GM20000 (cell line): Measurements from ENCODE around the gene RNF40.
A peak's percentile ranks its signal among the peaks of the same experiment; 100 is the strongest.
"Not testable (repeated sequence)": the region's sequence is repeated elsewhere in the genome, so short reads cannot be mapped to it uniquely, and the experiment has no call there.

Experiments used
- DNase-seq: peaks from one replicate; pipeline ENCODE4 v3.0.0; 2012; ENCODE audit warnings: low spot score
- TF ChIP-seq, protein P1 (sequence below): IDR thresholded peaks from 2 replicates; pipeline ENCODE4 v1.5.1; 2012; ENCODE audit warnings: mild to moderate bottlenecking, control low read depth; ENCODE audit errors: extremely low read depth, missing control alignments

RNF40 gene

DNA sequence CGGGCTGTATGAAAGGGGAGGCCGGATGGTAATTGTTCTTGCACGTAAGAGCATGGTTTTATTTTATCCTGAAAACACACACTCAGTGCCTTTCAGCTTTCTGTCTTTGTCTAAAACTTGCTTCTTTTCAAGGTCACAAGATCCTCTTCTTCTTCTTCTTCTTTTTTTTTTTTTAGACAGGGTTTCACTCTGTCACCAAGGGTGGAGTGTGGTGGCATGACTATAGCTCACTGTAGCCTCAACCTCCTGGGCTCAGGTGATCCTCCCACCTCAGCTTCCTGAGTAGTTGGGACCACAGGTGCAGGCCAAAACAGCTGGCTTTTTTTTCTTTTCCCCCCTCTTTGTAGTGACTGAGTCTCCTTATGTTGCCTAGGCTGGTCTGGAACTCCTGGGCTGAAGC lies 40.8 kb downstream of the RNF40 start:
- TF ChIP-seq, protein P1, sequence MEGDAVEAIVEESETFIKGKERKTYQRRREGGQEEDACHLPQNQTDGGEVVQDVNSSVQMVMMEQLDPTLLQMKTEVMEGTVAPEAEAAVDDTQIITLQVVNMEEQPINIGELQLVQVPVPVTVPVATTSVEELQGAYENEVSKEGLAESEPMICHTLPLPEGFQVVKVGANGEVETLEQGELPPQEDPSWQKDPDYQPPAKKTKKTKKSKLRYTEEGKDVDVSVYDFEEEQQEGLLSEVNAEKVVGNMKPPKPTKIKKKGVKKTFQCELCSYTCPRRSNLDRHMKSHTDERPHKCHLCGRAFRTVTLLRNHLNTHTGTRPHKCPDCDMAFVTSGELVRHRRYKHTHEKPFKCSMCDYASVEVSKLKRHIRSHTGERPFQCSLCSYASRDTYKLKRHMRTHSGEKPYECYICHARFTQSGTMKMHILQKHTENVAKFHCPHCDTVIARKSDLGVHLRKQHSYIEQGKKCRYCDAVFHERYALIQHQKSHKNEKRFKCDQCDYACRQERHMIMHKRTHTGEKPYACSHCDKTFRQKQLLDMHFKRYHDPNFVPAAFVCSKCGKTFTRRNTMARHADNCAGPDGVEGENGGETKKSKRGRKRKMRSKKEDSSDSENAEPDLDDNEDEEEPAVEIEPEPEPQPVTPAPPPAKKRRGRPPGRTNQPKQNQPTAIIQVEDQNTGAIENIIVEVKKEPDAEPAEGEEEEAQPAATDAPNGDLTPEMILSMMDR: no peak
- DNase-seq: no peak

DNA sequence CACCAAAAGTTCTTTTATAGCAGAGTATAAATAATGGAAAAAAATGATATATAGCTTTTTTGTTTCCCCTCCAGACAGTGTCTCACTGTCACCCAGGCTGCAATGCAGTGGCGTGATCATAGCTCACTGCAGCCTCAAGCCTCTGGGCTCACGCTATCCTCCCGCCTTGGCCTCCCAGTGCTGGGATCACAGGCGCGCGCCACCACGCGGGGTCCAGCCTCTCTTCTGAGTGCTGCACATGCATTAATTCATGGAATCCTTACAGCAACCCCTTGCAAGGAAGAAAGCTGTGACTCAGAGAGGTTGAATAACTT lies 42.9 kb downstream of the RNF40 start:
- no peak for DNase-seq
- TF ChIP-seq, protein P1: no peak

DNA sequence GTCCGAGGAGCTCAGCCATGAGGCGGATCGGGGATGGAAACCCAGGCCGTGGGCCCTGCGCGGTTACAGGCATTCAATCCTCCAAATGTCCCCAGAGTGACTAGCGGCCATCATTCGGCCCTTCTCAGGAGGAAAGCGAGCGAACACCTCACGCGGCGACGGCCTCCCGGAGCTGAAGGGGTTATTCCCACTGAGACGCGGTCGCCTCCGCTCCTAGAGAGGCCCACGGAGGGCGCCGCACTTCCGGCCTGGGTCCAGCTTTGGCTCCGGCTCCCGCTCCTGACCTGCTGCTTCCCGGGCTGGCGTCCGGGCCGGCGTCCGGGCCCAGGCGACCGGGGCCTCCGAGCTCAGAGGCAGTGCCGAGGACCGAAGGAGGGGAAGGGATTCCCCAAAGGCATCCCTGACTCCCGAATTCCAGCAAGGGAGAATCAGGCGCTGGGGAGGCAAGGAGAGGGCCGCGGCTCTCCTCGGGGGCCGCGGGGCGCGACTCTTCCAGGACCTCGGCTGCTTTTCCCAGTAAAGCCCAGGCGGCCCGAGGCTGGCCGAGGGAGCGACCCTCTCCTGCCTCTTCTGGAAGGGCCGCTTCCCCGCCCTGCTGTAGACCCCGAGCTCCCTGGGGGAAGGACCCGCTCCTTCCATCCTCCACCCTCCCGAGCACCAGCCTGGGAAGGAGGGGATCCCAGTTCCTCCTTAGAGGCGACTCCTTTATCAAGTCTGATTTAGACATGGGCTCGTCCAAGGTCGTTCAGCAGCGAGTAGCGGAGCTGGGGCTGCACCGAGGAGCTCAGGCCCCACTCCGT lies 43.4 kb downstream of the RNF40 start:
- peak; percentile 39 for DNase-seq
- TF ChIP-seq, protein P1: no peak

DNA sequence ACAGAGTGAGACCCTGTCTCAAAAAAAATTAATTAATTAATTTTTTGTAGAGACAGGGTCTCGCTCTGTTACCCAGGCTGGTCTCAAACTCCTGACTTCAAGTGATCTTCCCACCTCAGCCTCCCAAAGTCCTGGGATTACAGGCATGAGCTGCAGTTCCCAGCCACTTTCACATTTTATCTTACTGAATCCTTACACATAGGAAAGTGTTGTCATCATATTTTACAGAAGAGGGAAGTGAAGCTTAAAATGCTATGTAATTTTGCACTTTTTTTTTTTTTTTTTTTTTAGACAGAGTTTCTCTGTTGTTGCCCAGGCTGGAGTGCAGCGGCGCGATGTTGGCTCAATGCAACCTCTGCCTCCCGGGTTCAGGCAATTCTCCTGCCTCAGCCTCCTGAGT lies 46.0 kb downstream of the RNF40 start:
- DNase-seq: no peak
- TF ChIP-seq, protein P1: no peak

DNA sequence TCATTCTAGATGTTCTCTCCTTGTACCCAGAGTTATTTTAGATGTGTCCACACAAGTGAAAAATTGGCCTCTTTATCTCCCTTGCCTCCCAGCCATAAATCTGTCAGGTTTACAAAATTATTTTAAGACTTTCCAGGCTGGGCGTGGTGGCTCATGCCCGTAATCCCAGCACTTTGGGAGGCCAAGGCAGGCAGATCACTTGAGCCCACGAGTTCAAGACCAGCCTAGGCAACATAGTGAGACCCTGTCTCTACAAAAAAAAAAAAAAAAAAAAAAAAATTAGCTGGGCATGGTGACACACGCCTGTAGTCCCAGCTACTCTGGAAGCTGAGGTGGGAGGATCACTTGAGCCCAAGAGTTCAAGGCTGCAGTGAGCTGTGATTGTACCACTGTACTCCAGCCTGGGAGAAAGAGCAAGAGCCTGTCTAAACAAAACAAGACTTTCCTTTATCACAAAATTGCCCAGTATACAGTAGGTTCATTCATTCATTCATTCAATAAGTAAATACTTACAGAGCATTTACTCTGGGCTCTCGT lies 46.8 kb downstream of the RNF40 start:
- not testable (repeated sequence) for DNase-seq

DNA sequence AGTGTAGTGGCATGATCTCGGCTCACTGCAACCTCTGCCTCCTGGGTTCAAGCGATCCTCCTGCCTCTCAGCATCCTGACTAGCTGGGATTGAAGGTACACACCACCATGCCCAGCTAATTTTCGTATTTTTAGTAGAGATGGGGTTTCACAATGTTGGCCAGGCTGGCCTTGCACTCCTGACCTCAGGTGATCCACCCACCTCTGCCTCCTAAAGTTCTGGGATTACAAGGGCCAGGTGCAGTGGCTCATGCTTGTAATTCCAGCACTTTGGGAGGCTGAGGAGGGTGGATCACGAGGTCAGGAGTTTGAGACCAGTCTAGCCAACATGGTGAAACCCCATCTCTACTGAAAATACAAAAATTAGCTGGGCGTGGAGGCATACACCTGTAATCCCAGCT lies 47.6 kb downstream of the RNF40 start:
- not testable (repeated sequence) for DNase-seq

DNA sequence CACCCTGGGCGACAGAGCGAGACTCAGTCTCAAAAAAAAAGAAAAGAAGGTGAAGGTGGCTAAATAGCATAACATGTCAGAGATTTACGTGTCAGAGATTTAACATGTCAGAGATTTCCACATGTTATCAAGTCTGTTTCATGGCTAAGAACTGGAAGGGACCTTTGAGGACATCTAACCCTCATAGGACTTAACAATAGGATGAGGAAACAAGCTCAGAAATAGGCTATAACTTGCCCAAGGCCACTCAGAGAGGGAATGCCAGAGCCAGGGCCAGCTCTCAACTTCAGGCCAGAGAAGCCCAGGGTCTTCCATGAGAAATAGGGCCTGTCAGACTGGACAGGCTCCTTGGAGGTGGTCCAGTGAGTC lies 51.7 kb downstream of the RNF40 start:
- TF ChIP-seq, protein P1: no peak
- no peak for DNase-seq

DNA sequence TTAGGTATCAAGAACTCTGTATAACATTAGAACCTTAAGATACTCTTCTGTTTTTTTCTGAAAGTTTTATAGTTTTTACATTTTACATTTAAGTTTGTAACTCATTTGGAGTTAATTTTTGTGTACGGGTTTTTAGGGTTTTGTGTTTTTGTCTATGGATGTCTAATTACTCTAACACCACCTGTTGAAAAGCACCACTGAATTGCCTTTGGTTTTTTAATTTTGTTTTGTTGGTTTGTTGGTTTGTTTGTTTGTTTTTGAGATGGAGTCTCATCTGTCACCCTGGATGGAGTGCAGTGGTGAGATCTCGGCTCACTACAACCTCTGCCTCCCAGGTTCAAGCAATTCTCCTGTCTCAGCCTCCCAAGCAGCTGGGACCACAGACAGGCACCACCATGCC lies 54.6 kb downstream of the RNF40 start:
- TF ChIP-seq, protein P1: no peak

More for the DNA sequence above, 54.6 kb downstream of the RNF40 start:
- no peak for DNase-seq
